HEK293 (cell line): ENCODE measurements around the gene RNF10.

Experiments used
- CTCF ChIA-PET: fragments of 350-600 bp; formaldehyde crosslinking; extraction: SDS; loops from one replicate; lab custom pipeline; 2021; ENCODE audit warnings: antibody characterized with exemption; lab: Yijun Ruan, JAX
- POLR2A ChIA-PET: fragments of 300-600 bp; formaldehyde crosslinking; extraction: SDS; loops from one replicate; lab custom pipeline; 2020; ENCODE audit warnings: antibody characterized with exemption, inconsistent platforms; lab: Yijun Ruan, JAX
- H3K27ac ChIP-seq: fragments of 200-500 bp; sonication (Bioruptor generic); 2 replicates; pipeline ENCODE4 v1.5.1; 2014; ENCODE audit warnings: low read depth, low read length, control low read depth, inconsistent platforms; ENCODE audit errors: extremely low read depth
- H3K36me3 ChIP-seq, 2 experiments: fragments of 200-500 bp in 1 of 2; sonication (Bioruptor generic) in 1 of 2; 1 replicate in 1 of 2; 2 replicates in 1 of 2; pipeline ENCODE4 v1.5.1; 2014 to 2017; ENCODE audit warnings: inconsistent platforms in 2 of 2, low read length in 2 of 2; ENCODE audit not compliant: control insufficient read depth in 2 of 2, insufficient read depth in 1 of 2
- H3K4me1 ChIP-seq: fragments of 200-500 bp; sonication (Bioruptor generic); 2 replicates; pipeline ENCODE4 v1.5.1; 2014; ENCODE audit warnings: mild to moderate bottlenecking, low read length, inconsistent platforms; ENCODE audit not compliant: control insufficient read depth, insufficient read depth
- H3K4me3 ChIP-seq: 2 replicates; pipeline ENCODE4 v1.5.1; 2011; ENCODE audit warnings: low read depth, mild to moderate bottlenecking, control low read depth, low read length, moderate library complexity
- H3K9me3 ChIP-seq: fragments of 200-500 bp; sonication (Bioruptor generic); 2 replicates; pipeline ENCODE4 v1.5.1; 2014; ENCODE audit warnings: low read depth, low read length, inconsistent platforms; ENCODE audit not compliant: control insufficient read depth, insufficient read depth
- ATF2 ChIP-seq: fragments of 450-650 bp; formaldehyde crosslinking; IDR thresholded peaks from 2 replicates; pipeline ENCODE4 v1.5.1; 2016; ENCODE audit warnings: missing biosample characterization, missing genetic modification characterization, low read depth
- BCL11A ChIP-seq: fragments of 450-650 bp; formaldehyde crosslinking; IDR thresholded peaks from 2 replicates; pipeline ENCODE4 v1.5.1; 2016; ENCODE audit warnings: low read depth, missing biosample characterization, missing genetic modification characterization
- PATZ1 ChIP-seq: fragments of 450-650 bp; formaldehyde crosslinking; IDR thresholded peaks from 2 replicates; pipeline ENCODE4 v1.5.1; 2016; ENCODE audit warnings: missing biosample characterization, missing genetic modification characterization
- PBX3 ChIP-seq: sonication (generic); formaldehyde crosslinking; IDR thresholded peaks from 2 replicates; pipeline ENCODE4 v1.8.1; 2022; ENCODE audit warnings: mild to moderate bottlenecking, moderate library complexity, missing genetic modification reagents
- PRDM1 ChIP-seq: fragments of 450-650 bp; formaldehyde crosslinking; IDR thresholded peaks from 2 replicates; pipeline ENCODE4; 2016; ENCODE audit warnings: missing biosample characterization, missing genetic modification characterization
- PRDM10 ChIP-seq: fragments of 450-650 bp; formaldehyde crosslinking; IDR thresholded peaks from 2 replicates; pipeline ENCODE4 v1.5.1; 2016; ENCODE audit warnings: missing biosample characterization, missing genetic modification characterization
- SCRT1 ChIP-seq: fragments of 450-650 bp; formaldehyde crosslinking; IDR thresholded peaks from 2 replicates; pipeline ENCODE4 v1.5.1; 2016; ENCODE audit warnings: missing biosample characterization, missing genetic modification characterization, borderline replicate concordance
- SCRT2 ChIP-seq: fragments of 450-650 bp; formaldehyde crosslinking; IDR thresholded peaks from 2 replicates; pipeline ENCODE4 v1.5.1; 2016; ENCODE audit warnings: missing biosample characterization, missing genetic modification characterization
- ZFP41 ChIP-seq: fragments of 450-650 bp; formaldehyde crosslinking; IDR thresholded peaks from 2 replicates; pipeline ENCODE4 v1.5.1; 2016; ENCODE audit warnings: missing biosample characterization, missing genetic modification characterization, borderline replicate concordance
- ZNF121 ChIP-seq: fragments of 450-650 bp; formaldehyde crosslinking; IDR thresholded peaks from 2 replicates; pipeline ENCODE4 v1.5.1; 2016; ENCODE audit warnings: missing biosample characterization, missing genetic modification characterization
- ZNF138 ChIP-seq: fragments of 450-650 bp; formaldehyde crosslinking; IDR thresholded peaks from 2 replicates; pipeline ENCODE4 v1.5.1; 2016; ENCODE audit warnings: missing biosample characterization, missing genetic modification characterization, borderline replicate concordance
- ZNF18 ChIP-seq: fragments of 450-650 bp; formaldehyde crosslinking; IDR thresholded peaks from 2 replicates; pipeline ENCODE4 v1.5.1; 2016; ENCODE audit warnings: missing biosample characterization, missing genetic modification characterization
- ZNF239 ChIP-seq: fragments of 450-650 bp; formaldehyde crosslinking; IDR thresholded peaks from 2 replicates; pipeline ENCODE4 v1.5.1; 2016; ENCODE audit warnings: missing biosample characterization, missing genetic modification characterization
- ZNF24 ChIP-seq: fragments of 450-650 bp; formaldehyde crosslinking; IDR thresholded peaks from 2 replicates; pipeline ENCODE4 v1.5.1; 2016; ENCODE audit warnings: missing biosample characterization, missing genetic modification characterization
- ZNF48 ChIP-seq: fragments of 450-650 bp; formaldehyde crosslinking; IDR thresholded peaks from 2 replicates; pipeline ENCODE4 v1.5.1; 2016; ENCODE audit warnings: missing biosample characterization, missing genetic modification characterization
- ZNF510 ChIP-seq: fragments of 450-650 bp; formaldehyde crosslinking; IDR thresholded peaks from 2 replicates; pipeline ENCODE4 v1.5.1; 2018; ENCODE audit warnings: mild to moderate bottlenecking, missing genetic modification characterization, missing biosample characterization; ENCODE audit not compliant: insufficient replicate concordance
- ZNF596 ChIP-seq: fragments of 450-650 bp; IDR thresholded peaks from 2 replicates; pipeline ENCODE4 v1.5.0; 2018; ENCODE audit warnings: missing biosample characterization, mild to moderate bottlenecking, missing genetic modification characterization, moderate library complexity
- ZNF600 ChIP-seq: fragments of 450-650 bp; formaldehyde crosslinking; IDR thresholded peaks from 2 replicates; pipeline ENCODE4 v1.5.1; 2016; ENCODE audit warnings: missing biosample characterization, missing genetic modification characterization
- TF ChIP-seq, protein P1 (sequence below): fragments of 450-650 bp; formaldehyde crosslinking; IDR thresholded peaks from 2 replicates; pipeline ENCODE4 v1.5.1; 2016; ENCODE audit warnings: missing biosample characterization, missing genetic modification characterization
- TF ChIP-seq, protein P2 (sequence below): IDR thresholded peaks from 2 replicates; pipeline ENCODE4 v1.6.1; 2011; ENCODE audit warnings: mild to moderate bottlenecking, low read depth, low read length, borderline replicate concordance

RNF10 gene

GRCh38 chr12:120534703-120535655 lies 823 bp downstream of the RNF10 start (continued):
- peak; percentile 46 for TF ChIP-seq PRDM10
- TF ChIP-seq SCRT2 (tag by site-specific recombination) = no peak
- TF ChIP-seq PRDM1 (tag by site-specific recombination) = peak; percentile 9; the same call in 1 of the 2 replicates
- peak; percentile 74 for TF ChIP-seq PATZ1 (tag by site-specific recombination)
- no peak for TF ChIP-seq ZNF24
- TF ChIP-seq, protein P1, sequence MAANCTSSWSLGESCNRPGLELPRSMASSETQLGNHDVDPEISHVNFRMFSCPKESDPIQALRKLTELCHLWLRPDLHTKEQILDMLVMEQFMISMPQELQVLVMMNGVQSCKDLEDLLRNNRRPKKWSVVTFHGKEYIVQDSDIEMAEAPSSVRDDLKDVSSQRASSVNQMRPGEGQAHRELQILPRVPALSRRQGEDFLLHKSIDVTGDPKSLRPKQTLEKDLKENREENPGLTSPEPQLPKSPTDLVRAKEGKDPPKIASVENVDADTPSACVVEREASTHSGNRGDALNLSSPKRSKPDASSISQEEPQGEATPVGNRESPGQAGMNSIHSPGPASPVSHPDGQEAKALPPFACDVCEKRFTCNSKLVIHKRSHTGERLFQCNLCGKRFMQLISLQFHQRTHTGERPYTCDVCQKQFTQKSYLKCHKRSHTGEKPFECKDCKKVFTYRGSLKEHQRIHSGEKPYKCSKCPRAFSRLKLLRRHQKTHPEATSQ (tag by site-specific recombination) = no peak

GRCh38 chr12:120536064-120536791 lies 2.1 kb downstream of the RNF10 start:
- Histone ChIP-seq H3K9me3 (no peaks in the 10 kb centered on the region), H3K27ac (no peak overlapping the region), H3K4me1 (peaks cover 18% of the 10 kb centered on the region), H3K36me3 (peaks cover 15 to 52% of the 10 kb centered on the region in 2 experiments; a peak in 2 of 3 replicates), H3K4me3 (peak overlapping the region; percentile 86)
- POLR2A ChIA-PET = interaction anchor here (0.6 to 2.0 kb wide), 3 partner anchors 10 to 44 kb away, joined by 3 to 10 read pairs (median 3); partner anchors contain the start of gene POP5
- CTCF ChIA-PET = interaction anchor here (0.7 to 1.6 kb wide), 4 partner anchors 23 to 68 kb away, joined by 3 to 4 read pairs (median 3); no protein-coding TSS in a partner anchor
- TF ChIP-seq ATF2 (tag by site-specific recombination) (no peak), ZNF18 (tag by site-specific recombination) (no peak), ZFP41 (tag by site-specific recombination) (no peak), PBX3 (CRISPR knock-in tag) (no peak), ZNF510 (tag by site-specific recombination) (no peak), ZNF48 (tag by site-specific recombination) (no peak), ZNF239 (tag by site-specific recombination) (no peak), ZNF596 (tag by site-specific recombination) (no peak), BCL11A (no peak), SCRT1 (peak; percentile 43; the same call in 1 of the 2 replicates), SCRT2 (tag by site-specific recombination) (peak; percentile 76), ZNF138 (tag by site-specific recombination) (no peak), ZNF121 (peak; percentile 70), ZNF600 (tag by site-specific recombination) (peak; percentile 12; the same call in 1 of the 2 replicates)
- TF ChIP-seq, protein P2, sequence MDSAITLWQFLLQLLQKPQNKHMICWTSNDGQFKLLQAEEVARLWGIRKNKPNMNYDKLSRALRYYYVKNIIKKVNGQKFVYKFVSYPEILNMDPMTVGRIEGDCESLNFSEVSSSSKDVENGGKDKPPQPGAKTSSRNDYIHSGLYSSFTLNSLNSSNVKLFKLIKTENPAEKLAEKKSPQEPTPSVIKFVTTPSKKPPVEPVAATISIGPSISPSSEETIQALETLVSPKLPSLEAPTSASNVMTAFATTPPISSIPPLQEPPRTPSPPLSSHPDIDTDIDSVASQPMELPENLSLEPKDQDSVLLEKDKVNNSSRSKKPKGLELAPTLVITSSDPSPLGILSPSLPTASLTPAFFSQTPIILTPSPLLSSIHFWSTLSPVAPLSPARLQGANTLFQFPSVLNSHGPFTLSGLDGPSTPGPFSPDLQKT = no peak
